NCI-H510A (cell line): ENCODE data around the gene SLC38A7.
"Not testable (repeated sequence)": the region's sequence is repeated elsewhere in the genome, so short reads cannot be mapped to it uniquely, and the experiment has no call there.

Experiments used
- DNase-seq: peaks from one replicate; lab custom pipeline; 2025; lab: John Stamatoyannopoulos, UW

The SLC38A7 gene

GRCh38 chr16:58684354-58685083 lies at the start of gene SLC38A7:
TSS of gene SLC38A7 (minus strand) at chr16:58684770. CDS start at chr16:58680126, 4,644 bp downstream.
- DNase-seq = peak; percentile 27

GRCh38 chr16:58733671-58734458 lies 49.3 kb upstream of the SLC38A7 start, which contains the start of gene GOT2:
TSS of gene GOT2 (minus strand) at chr16:58734316. CDS start at chr16:58734228, 88 bp downstream.
- DNase-seq = peak; percentile 70

GRCh38 chr16:58733248-58733670 lies 48.7 kb upstream of the SLC38A7 start:
- DNase-seq = no peak

GRCh38 chr16:58732545-58733247 lies 48.1 kb upstream of the SLC38A7 start:
- DNase-seq = no peak

GRCh38 chr16:58730724-58731370 lies 46.3 kb upstream of the SLC38A7 start:
- DNase-seq = no peak

- DNase-seq = no peak
These were observed 43.4 kb upstream of the SLC38A7 start for GRCh38 chr16:58727796-58728568.

GRCh38 chr16:58727028-58727781 lies 42.6 kb upstream of the SLC38A7 start:
- no peak for DNase-seq

- DNase-seq = no peak
These were observed 38.5 kb upstream of the SLC38A7 start for GRCh38 chr16:58723109-58723508.

- no peak for DNase-seq
These were observed 33.4 kb upstream of the SLC38A7 start for GRCh38 chr16:58717994-58718393.

- no peak for DNase-seq
These were observed 31.9 kb upstream of the SLC38A7 start for GRCh38 chr16:58716468-58716867.

- no peak for DNase-seq
These were observed 29.2 kb upstream of the SLC38A7 start for GRCh38 chr16:58713742-58714141.

- DNase-seq = no peak
These were observed 24.8 kb upstream of the SLC38A7 start for GRCh38 chr16:58709333-58709732.

GRCh38 chr16:58699151-58699550 lies 14.6 kb upstream of the SLC38A7 start:
- no peak for DNase-seq

GRCh38 chr16:58695368-58695767 lies 10.8 kb upstream of the SLC38A7 start:
- DNase-seq = no peak

GRCh38 chr16:58692450-58692849 lies 7.9 kb upstream of the SLC38A7 start:
- no peak for DNase-seq

- not testable (repeated sequence) for DNase-seq
These were observed 2.6 kb upstream of the SLC38A7 start for GRCh38 chr16:58686985-58687706.

- no peak for DNase-seq
These were observed 497 bp upstream of the SLC38A7 start for GRCh38 chr16:58685084-58685449.

GRCh38 chr16:58684001-58684353 lies 593 bp downstream of the SLC38A7 start:
- DNase-seq = no peak

GRCh38 chr16:58679763-58680162 lies 4.8 kb downstream of the SLC38A7 start:
- no peak for DNase-seq

GRCh38 chr16:58678716-58679115 lies 5.9 kb downstream of the SLC38A7 start:
- no peak for DNase-seq
